Activated CD8-positive, alpha-beta memory T cell treated with anti-CD3 and anti-CD28 coated beads, Interleukin-2, amount 10 ng/mL, durations not matched to agents 7 days and 5 days (primary cell): ENCODE results near the gene DCLK1. TPM values are rescaled to one million over a fixed set of nuclear protein-coding genes. Genes with fewer than 3 reads are reported as not detected.
"Not testable (repeated sequence)": the region's sequence is repeated elsewhere in the genome, so short reads cannot be mapped to it uniquely, and the experiment has no call there.

Experiments
- ATAC-seq: fragments of 150-1000 bp; cut with Tn5 transposase; one replicate; pipeline ENCODE4 v1.10.0; 2021; ENCODE audit warnings: moderate library complexity
- CTCF ChIA-PET: fragments of 350-600 bp; sonication (Branson Sonifier 250); formaldehyde crosslinking; loops from one replicate; lab custom pipeline; 2021; ENCODE audit warnings: antibody characterized with exemption; lab: Charles Lee
- DNase-seq: peaks from one replicate; pipeline ENCODE4 v3.0.0-alpha.2; 2020
- H3K27ac Mint-ChIP-seq: one replicate; pipeline ENCODE4 v1.8.0; 2021; ENCODE audit warnings: mild to moderate bottlenecking, mixed read lengths
- H3K27me3 Mint-ChIP-seq: one replicate; pipeline ENCODE4 v1.8.0; 2021; ENCODE audit warnings: mixed read lengths
- H3K36me3 Mint-ChIP-seq: one replicate; pipeline ENCODE4 v1.8.0; 2021; ENCODE audit warnings: mild to moderate bottlenecking, mixed read lengths
- H3K4me1 Mint-ChIP-seq: one replicate; pipeline ENCODE4 v1.8.0; 2021; ENCODE audit warnings: mixed read lengths
- H3K4me3 Mint-ChIP-seq: one replicate; pipeline ENCODE4 v1.8.0; 2021; ENCODE audit warnings: mild to moderate bottlenecking, moderate library complexity, mixed read lengths
- H3K9me3 Mint-ChIP-seq: one replicate; pipeline ENCODE4 v1.8.0; 2022; ENCODE audit warnings: low read depth, mixed read lengths
- total RNA-seq, 2 experiments: library from RNA; stranded (reverse); gene quantifications; one replicate each; pipeline ENCODE4 v1.2.3, GENCODE V29; 2021

DCLK1 gene
- total RNA-seq, 2 experiments from 2014 or later: not detected

GRCh38 chr13:36089130-36089647 lies 42.0 kb downstream of the DCLK1 start:
- no peak overlapping the region for H3K4me3 Mint-ChIP-seq
- CTCF ChIA-PET: no interaction called here
- DNase-seq: no peak

GRCh38 chr13:36088463-36088862 lies 42.7 kb downstream of the DCLK1 start:
- H3K27ac Mint-ChIP-seq: no peak overlapping the region
- H3K4me3 Mint-ChIP-seq: no peak overlapping the region
- no peaks in the 10 kb centered on the region for H3K27me3 Mint-ChIP-seq
- H3K4me1 Mint-ChIP-seq: no peaks in the 10 kb centered on the region
- ATAC-seq: no peak
- no peak for DNase-seq
- peaks cover 7% of the 10 kb centered on the region for H3K9me3 Mint-ChIP-seq
- CTCF ChIA-PET: no interaction called here
- H3K36me3 Mint-ChIP-seq: no peaks in the 10 kb centered on the region

More at GRCh38 chr13:36089130-36089647, 42.0 kb downstream of the DCLK1 start:
- no peak for ATAC-seq
- Mint-ChIP-seq H3K27ac (no peak overlapping the region), H3K27me3 (no peaks in the 10 kb centered on the region), H3K36me3 (no peaks in the 10 kb centered on the region), H3K9me3 (peaks cover 7% of the 10 kb centered on the region), H3K4me1 (no peaks in the 10 kb centered on the region)

- DNase-seq (no peak), ATAC-seq (no peak)
- Mint-ChIP-seq H3K9me3 (peaks cover 7% of the 10 kb centered on the region), H3K27me3 (no peaks in the 10 kb centered on the region), H3K4me3 (no peak overlapping the region), H3K36me3 (no peaks in the 10 kb centered on the region), H3K27ac (no peak overlapping the region), H3K4me1 (no peaks in the 10 kb centered on the region)
- CTCF ChIA-PET: no interaction called here
These were observed 43.2 kb downstream of the DCLK1 start for GRCh38 chr13:36088001-36088400.

GRCh38 chr13:36086117-36086516 lies 45.1 kb downstream of the DCLK1 start:
- CTCF ChIA-PET: no interaction called here
- Mint-ChIP-seq H3K27ac (no peak overlapping the region), H3K27me3 (no peaks in the 10 kb centered on the region), H3K9me3 (peaks cover 4% of the 10 kb centered on the region), H3K4me1 (no peaks in the 10 kb centered on the region), H3K4me3 (no peak overlapping the region), H3K36me3 (no peaks in the 10 kb centered on the region)
- DNase-seq: no peak
- ATAC-seq: no peak

GRCh38 chr13:36084131-36084530 lies 47.1 kb downstream of the DCLK1 start:
- DNase-seq: no peak
- CTCF ChIA-PET: no interaction called here
- H3K27ac Mint-ChIP-seq: no peak overlapping the region
- H3K4me3 Mint-ChIP-seq: no peak overlapping the region
- no peaks in the 10 kb centered on the region for H3K36me3 Mint-ChIP-seq
- peaks cover 4% of the 10 kb centered on the region for H3K9me3 Mint-ChIP-seq
- H3K27me3 Mint-ChIP-seq: no peaks in the 10 kb centered on the region
- no peaks in the 10 kb centered on the region for H3K4me1 Mint-ChIP-seq
- ATAC-seq: no peak

- DNase-seq (no peak), ATAC-seq (no peak)
- H3K9me3 Mint-ChIP-seq: peaks cover 4% of the 10 kb centered on the region
- H3K4me1 Mint-ChIP-seq: no peaks in the 10 kb centered on the region
- no peaks in the 10 kb centered on the region for H3K27me3 Mint-ChIP-seq
- no peaks in the 10 kb centered on the region for H3K36me3 Mint-ChIP-seq
- H3K4me3 Mint-ChIP-seq: no peak overlapping the region
- CTCF ChIA-PET: no interaction called here
- no peak overlapping the region for H3K27ac Mint-ChIP-seq
These were observed 48.4 kb downstream of the DCLK1 start for GRCh38 chr13:36082806-36083205.

GRCh38 chr13:36082396-36082795 lies 48.8 kb downstream of the DCLK1 start:
- ATAC-seq (no peak), DNase-seq (no peak)
- Mint-ChIP-seq H3K4me1 (no peaks in the 10 kb centered on the region), H3K4me3 (no peak overlapping the region), H3K27me3 (no peaks in the 10 kb centered on the region), H3K36me3 (no peaks in the 10 kb centered on the region), H3K27ac (no peak overlapping the region), H3K9me3 (peaks cover 4% of the 10 kb centered on the region)
- CTCF ChIA-PET: no interaction called here

- ATAC-seq: no peak
- H3K27ac Mint-ChIP-seq: no peak overlapping the region
- H3K27me3 Mint-ChIP-seq: no peaks in the 10 kb centered on the region
- CTCF ChIA-PET: no interaction called here
- DNase-seq: no peak
- H3K4me3 Mint-ChIP-seq: no peak overlapping the region
- H3K9me3 Mint-ChIP-seq: peaks cover 9% of the 10 kb centered on the region
- H3K4me1 Mint-ChIP-seq: no peaks in the 10 kb centered on the region
- no peaks in the 10 kb centered on the region for H3K36me3 Mint-ChIP-seq
These were observed 55.0 kb downstream of the DCLK1 start for GRCh38 chr13:36076211-36076610.

- CTCF ChIA-PET: no interaction called here
- H3K4me1 Mint-ChIP-seq: no peaks in the 10 kb centered on the region
- no peak overlapping the region for H3K4me3 Mint-ChIP-seq
- no peaks in the 10 kb centered on the region for H3K27me3 Mint-ChIP-seq
- H3K36me3 Mint-ChIP-seq: no peaks in the 10 kb centered on the region
- H3K9me3 Mint-ChIP-seq: peaks cover 5% of the 10 kb centered on the region
- ATAC-seq: no peak
- H3K27ac Mint-ChIP-seq: no peak overlapping the region
- DNase-seq: no peak
These were observed 56.5 kb downstream of the DCLK1 start for GRCh38 chr13:36074659-36075058.

GRCh38 chr13:36072152-36072935 lies 58.8 kb downstream of the DCLK1 start:
- ATAC-seq: no peak
- Mint-ChIP-seq H3K4me1 (no peaks in the 10 kb centered on the region), H3K9me3 (peaks cover 5% of the 10 kb centered on the region)

GRCh38 chr13:36070504-36071192 lies 60.5 kb downstream of the DCLK1 start:
- H3K27ac Mint-ChIP-seq, CTCF ChIA-PET, DNase-seq, H3K27me3 Mint-ChIP-seq, H3K9me3 Mint-ChIP-seq, H3K4me1 Mint-ChIP-seq, H3K4me3 Mint-ChIP-seq, H3K36me3 Mint-ChIP-seq, ATAC-seq: not testable (repeated sequence)

More at GRCh38 chr13:36072152-36072935, 58.8 kb downstream of the DCLK1 start:
- Mint-ChIP-seq H3K27me3 (no peaks in the 10 kb centered on the region), H3K4me3 (no peak overlapping the region), H3K36me3 (no peaks in the 10 kb centered on the region), H3K27ac (no peak overlapping the region)
- CTCF ChIA-PET: no interaction called here
- no peak for DNase-seq

GRCh38 chr13:36069881-36070366 lies 61.3 kb downstream of the DCLK1 start:
- no peak for ATAC-seq
- CTCF ChIA-PET: no interaction called here

GRCh38 chr13:36068991-36069390 lies 62.2 kb downstream of the DCLK1 start:
- Mint-ChIP-seq H3K9me3 (peaks cover 6% of the 10 kb centered on the region), H3K4me3 (no peak overlapping the region), H3K27ac (no peak overlapping the region), H3K36me3 (no peaks in the 10 kb centered on the region), H3K27me3 (no peaks in the 10 kb centered on the region), H3K4me1 (no peaks in the 10 kb centered on the region)
- DNase-seq (no peak), ATAC-seq (no peak)
- CTCF ChIA-PET: no interaction called here

More at GRCh38 chr13:36069881-36070366, 61.3 kb downstream of the DCLK1 start:
- H3K4me3 Mint-ChIP-seq: no peak overlapping the region
- no peaks in the 10 kb centered on the region for H3K27me3 Mint-ChIP-seq
- no peaks in the 10 kb centered on the region for H3K4me1 Mint-ChIP-seq
- no peak overlapping the region for H3K27ac Mint-ChIP-seq
- H3K36me3 Mint-ChIP-seq: no peaks in the 10 kb centered on the region
- DNase-seq: no peak
- peaks cover 8% of the 10 kb centered on the region for H3K9me3 Mint-ChIP-seq

- CTCF ChIA-PET: no interaction called here
- Mint-ChIP-seq H3K36me3 (no peaks in the 10 kb centered on the region), H3K27me3 (no peaks in the 10 kb centered on the region), H3K4me1 (no peaks in the 10 kb centered on the region), H3K27ac (no peak overlapping the region), H3K4me3 (no peak overlapping the region), H3K9me3 (peaks cover 5% of the 10 kb centered on the region)
- ATAC-seq (no peak), DNase-seq (no peak)
These were observed 62.6 kb downstream of the DCLK1 start for GRCh38 chr13:36068566-36068965.
